Left lung (tissue), 10 donors: ENCODE data around the gene PCA3. TPM values are rescaled to one million over a fixed set of nuclear protein-coding genes. Genes with fewer than 3 reads are reported as not detected.

Experiments used
- ATAC-seq: fragments of 200-7000 bp; cut with Tn5 transposase; one replicate; pipeline ENCODE4 v1.9.1; 2020; ENCODE audit warnings: moderate library complexity
- DNase-seq, 4 donors: peaks; one replicate each; pipeline ENCODE4 v3.0.0-alpha.2; 2013 to 2020
- H3K27ac ChIP-seq, 2 donors: fragments of 200-600 bp; sonication (generic) in 1 of 2; one replicate each; pipeline versions ENCODE4 v1.5.0 to v1.8.0; 2020 to 2021
- H3K27me3 ChIP-seq, 2 donors: fragments of 200-600 bp; sonication (generic) in 1 of 2; one replicate each; pipeline versions ENCODE4 v1.5.0 to v1.8.0; 2020 to 2021
- H3K36me3 ChIP-seq, 2 donors: fragments of 200-600 bp; sonication (generic) in 1 of 2; one replicate each; pipeline versions ENCODE4 v1.5.0 to v1.8.0; 2020 to 2021
- H3K4me1 ChIP-seq, 2 donors: fragments of 200-600 bp; one replicate each; pipeline ENCODE4 v1.8.0; 2021
- H3K4me3 ChIP-seq, 2 donors: fragments of 200-600 bp; sonication (generic) in 1 of 2; one replicate each; pipeline versions ENCODE4 v1.5.0 to v1.8.0; 2020 to 2021; ENCODE audit warnings: mild to moderate bottlenecking in 1 of 2
- H3K9me3 ChIP-seq, 2 donors: fragments of 200-600 bp; sonication (generic) in 1 of 2; one replicate each; pipeline versions ENCODE4 v1.5.0 to v1.8.0; 2020 to 2021
- intact Hi-C, 2 donors: fragments of 100-400 bp; cut with DNase I; formaldehyde crosslinking; loops; one replicate each; pipeline versions ENCODE4 v1.11.2 to v1.14.2; 2022
- polyA plus RNA-seq, 6 donors: library from polyadenylated mRNA; unstranded; fragments of 120-200 nt; gene quantifications; one replicate each; pipeline ENCODE4 v1.2.1, GENCODE V29; 2013; ENCODE audit not compliant: insufficient read length in 6 of 6
- total RNA-seq, 2 donors: library from RNA; stranded (reverse); fragmentation: NEBNext Ultra II Directional; extraction: Animal tissue kit (Norgen Biotek cat#: 25700); gene quantifications; one replicate each; pipeline ENCODE4 v1.2.1, GENCODE V29; 2021
- TF ChIP-seq, protein P1 (sequence below), 2 donors: fragments of 200-600 bp; sonication (generic) in 1 of 2; IDR thresholded peaks; one replicate each; pipeline versions ENCODE4 v1.5.0 to v1.8.0; 2021; ENCODE audit warnings: antibody characterized with exemption in 2 of 2
- donor health status: DM: no; HTN: yes; CAD: no.
- donor health status: DM: no; HTN: no; CAD: no.

Gene PCA3
- total and polyA plus RNA-seq, 8 donors, result 0.16 to 0.46 (median 0.34) TPM; not detected in 1

DNA sequence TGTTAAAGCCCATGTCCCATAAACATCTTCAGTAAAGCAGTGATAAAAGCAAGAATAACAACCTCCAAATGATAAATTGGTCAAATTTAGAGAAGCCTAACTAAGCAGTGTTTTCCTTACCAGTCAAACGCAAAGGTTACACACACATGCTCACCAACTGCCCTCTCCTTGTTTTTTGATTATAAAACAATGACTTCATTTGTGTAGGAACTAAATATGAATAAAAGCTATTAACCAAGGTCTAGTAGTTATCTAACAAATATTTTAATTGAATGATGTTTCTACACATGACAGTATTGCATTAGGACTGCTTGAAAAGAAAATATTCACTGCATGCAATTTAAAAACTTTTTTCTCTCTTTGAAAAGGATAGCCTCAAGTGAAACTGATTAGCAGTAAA is 36.7 kb downstream of the PCA3 start:
- no peaks in the 10 kb centered on the region for H3K36me3 ChIP-seq
- intact Hi-C loops, result no loop called here
- H3K4me1 ChIP-seq, result no peaks in the 10 kb centered on the region
- ATAC-seq (no peak), DNase-seq (no peak)
- H3K4me3 ChIP-seq, result no peak overlapping the region
- H3K27me3 ChIP-seq, result no peaks in the 10 kb centered on the region
- H3K9me3 ChIP-seq, result no peaks in the 10 kb centered on the region
- no peak overlapping the region for H3K27ac ChIP-seq
- TF ChIP-seq, protein P1, sequence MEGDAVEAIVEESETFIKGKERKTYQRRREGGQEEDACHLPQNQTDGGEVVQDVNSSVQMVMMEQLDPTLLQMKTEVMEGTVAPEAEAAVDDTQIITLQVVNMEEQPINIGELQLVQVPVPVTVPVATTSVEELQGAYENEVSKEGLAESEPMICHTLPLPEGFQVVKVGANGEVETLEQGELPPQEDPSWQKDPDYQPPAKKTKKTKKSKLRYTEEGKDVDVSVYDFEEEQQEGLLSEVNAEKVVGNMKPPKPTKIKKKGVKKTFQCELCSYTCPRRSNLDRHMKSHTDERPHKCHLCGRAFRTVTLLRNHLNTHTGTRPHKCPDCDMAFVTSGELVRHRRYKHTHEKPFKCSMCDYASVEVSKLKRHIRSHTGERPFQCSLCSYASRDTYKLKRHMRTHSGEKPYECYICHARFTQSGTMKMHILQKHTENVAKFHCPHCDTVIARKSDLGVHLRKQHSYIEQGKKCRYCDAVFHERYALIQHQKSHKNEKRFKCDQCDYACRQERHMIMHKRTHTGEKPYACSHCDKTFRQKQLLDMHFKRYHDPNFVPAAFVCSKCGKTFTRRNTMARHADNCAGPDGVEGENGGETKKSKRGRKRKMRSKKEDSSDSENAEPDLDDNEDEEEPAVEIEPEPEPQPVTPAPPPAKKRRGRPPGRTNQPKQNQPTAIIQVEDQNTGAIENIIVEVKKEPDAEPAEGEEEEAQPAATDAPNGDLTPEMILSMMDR (IDR thresholded peaks at IDR 0.05), result no peak

- H3K27me3 ChIP-seq, result peaks cover 0 to under 1% of the 10 kb centered on the region in 2 donors
- intact Hi-C loops, result no loop called here
- H3K4me1 ChIP-seq, result no peaks in the 10 kb centered on the region
- H3K4me3 ChIP-seq, result no peak overlapping the region
- H3K27ac ChIP-seq, result no peak overlapping the region
- H3K36me3 ChIP-seq, result no peaks in the 10 kb centered on the region
- TF ChIP-seq, protein P1 (IDR thresholded peaks at IDR 0.05), result no peak
- DNase-seq (no peak), ATAC-seq (no peak)
- H3K9me3 ChIP-seq, result no peaks in the 10 kb centered on the region
Observed at GRCh38 chr9:76803083-76803482, 38.8 kb downstream of the PCA3 start.

DNA sequence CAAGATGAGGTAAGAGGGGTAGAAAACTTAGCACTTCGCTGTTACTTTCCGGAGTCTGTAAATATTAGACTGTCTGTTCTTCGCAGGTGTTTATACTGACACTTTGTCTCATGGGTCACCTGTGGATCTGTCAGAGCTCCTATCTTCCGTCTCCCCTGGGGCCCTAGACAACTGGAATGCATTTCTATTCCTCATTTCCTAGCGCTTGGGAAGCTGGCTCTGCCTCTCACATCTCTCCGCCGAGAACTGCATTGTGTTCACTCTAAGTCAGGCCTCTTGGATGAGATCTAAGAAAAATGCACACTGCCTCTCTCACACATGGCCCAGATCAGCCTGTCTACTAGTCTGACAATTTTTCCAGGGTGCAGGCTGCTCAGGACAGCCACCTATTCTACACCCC is 39.5 kb downstream of the PCA3 start:
- intact Hi-C loops, result no loop called here
- no peaks in the 10 kb centered on the region for H3K4me1 ChIP-seq
- no peaks in the 10 kb centered on the region for H3K36me3 ChIP-seq
- no peaks in the 10 kb centered on the region for H3K9me3 ChIP-seq
- peaks cover 0 to 7% of the 10 kb centered on the region in 2 donors for H3K27me3 ChIP-seq
- TF ChIP-seq, protein P1 (IDR thresholded peaks at IDR 0.05), result no peak
- no peak for ATAC-seq
- H3K27ac ChIP-seq, result no peak overlapping the region
- DNase-seq, result no peak
- no peak overlapping the region for H3K4me3 ChIP-seq

DNA sequence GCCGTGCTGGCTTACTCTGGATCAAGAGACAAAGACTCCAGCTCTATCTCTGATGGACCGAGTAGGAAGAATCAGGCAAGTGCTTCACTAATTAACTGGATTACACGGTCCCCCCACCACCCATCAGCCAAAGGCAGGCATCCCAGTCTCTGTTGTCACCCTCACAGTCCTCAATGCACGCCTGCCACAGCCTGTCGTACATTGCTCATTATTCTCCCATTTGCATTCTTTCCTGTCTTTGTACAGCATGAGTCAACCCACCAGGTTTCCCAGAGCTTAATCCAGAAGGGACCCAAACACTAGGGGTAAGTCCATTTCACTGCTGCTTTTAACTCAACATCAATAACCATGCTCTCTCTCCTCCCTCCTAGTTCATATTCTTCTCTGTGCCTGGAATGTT is 44.4 kb downstream of the PCA3 start:
- TF ChIP-seq, protein P1 (IDR thresholded peaks at IDR 0.05), result no peak
- intact Hi-C loops, result no loop called here
- Histone ChIP-seq H3K9me3 (no peaks in the 10 kb centered on the region), H3K36me3 (no peaks in the 10 kb centered on the region), H3K27ac (no peak overlapping the region), H3K4me1 (no peaks in the 10 kb centered on the region), H3K4me3 (no peak overlapping the region), H3K27me3 (peaks cover 0 to 10% of the 10 kb centered on the region in 2 donors)
- ATAC-seq, result no peak
- DNase-seq, result no peak

DNA sequence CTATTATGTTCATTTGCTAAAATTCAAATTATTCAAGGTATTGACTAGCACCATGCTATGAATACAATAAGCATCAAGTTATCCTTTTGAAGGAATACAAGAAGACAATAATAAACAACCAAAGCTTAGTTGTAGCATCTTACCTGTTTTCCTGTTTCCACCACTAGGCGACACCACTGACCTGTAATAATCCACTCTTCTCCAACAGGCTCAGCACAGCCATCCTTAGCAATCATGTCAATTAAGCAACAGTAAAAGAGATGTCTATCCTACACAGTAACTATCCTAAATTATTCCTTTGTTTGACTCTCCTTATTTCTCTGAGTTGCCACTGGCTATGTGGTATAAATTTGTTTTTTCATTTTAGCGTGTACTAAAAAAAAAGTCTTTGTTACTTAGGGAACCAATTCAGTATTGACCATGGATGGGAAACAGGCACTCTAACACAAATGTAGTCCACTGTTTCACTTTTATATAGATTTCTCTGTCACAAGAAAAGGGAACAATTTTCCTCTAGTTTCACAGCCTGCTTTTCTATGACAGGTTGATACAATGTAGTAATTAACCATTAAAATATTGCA is 46.2 kb downstream of the PCA3 start:
- ATAC-seq, result peak; percentile 84
- H3K4me1 ChIP-seq, result no peaks in the 10 kb centered on the region
- H3K4me3 ChIP-seq, result no peak overlapping the region
- no peaks in the 10 kb centered on the region for H3K9me3 ChIP-seq
- intact Hi-C loops, result loop anchor here in 1 of 2 donors (10.0 kb wide), 1 partner anchor 184 kb away; no protein-coding TSS in a partner anchor
- H3K36me3 ChIP-seq, result no peaks in the 10 kb centered on the region
- H3K27me3 ChIP-seq, result peaks cover 0 to 12% of the 10 kb centered on the region in 2 donors
- no peak overlapping the region for H3K27ac ChIP-seq
- peak in 2 of 4 donors; percentile 17 to 36 for DNase-seq
- TF ChIP-seq, protein P1 (IDR thresholded peaks at IDR 0.05), result peak; percentile 55 to 59
